GM12801 (cell line): ENCODE data around the gene RGP1.

ENCODE experiments used
- CTCF ChIP-seq: IDR thresholded peaks from one replicate; pipeline ENCODE4 v1.5.1; 2011; ENCODE audit warnings: control low read depth; ENCODE audit not compliant: insufficient read length; ENCODE audit errors: extremely low read depth

The RGP1 gene

GRCh38 chr9:35706951-35707350 is 42.1 kb upstream of the RGP1 start:
- TF ChIP-seq CTCF: no peak

- no peak for TF ChIP-seq CTCF
These were observed 40.9 kb upstream of the RGP1 start for GRCh38 chr9:35708146-35708545.

- no peak for TF ChIP-seq CTCF
These were observed 38.1 kb upstream of the RGP1 start for GRCh38 chr9:35710818-35711500.

- no peak for TF ChIP-seq CTCF
These were observed 37.3 kb upstream of the RGP1 start for GRCh38 chr9:35711501-35712428.

GRCh38 chr9:35712762-35713400 is 36.2 kb upstream of the RGP1 start:
- TF ChIP-seq CTCF: no peak

- TF ChIP-seq CTCF: no peak
These were observed 35.5 kb upstream of the RGP1 start for GRCh38 chr9:35713578-35713977.

- no peak for TF ChIP-seq CTCF
These were observed 35.0 kb upstream of the RGP1 start for GRCh38 chr9:35714123-35714522.
